HCT116 (cell line): ENCODE results near the gene MYO16. TPM values are rescaled to one million over a fixed set of nuclear protein-coding genes. Genes with fewer than 3 reads are reported as not detected.

Source experiments
- ATAC-seq: fragments of 200-7000 bp; cut with Tn5 transposase; 2 replicates; pipeline ENCODE4 v1.9.1; 2020; ENCODE audit warnings: mild to moderate bottlenecking, moderate library complexity
- BruUV-seq: library from RNA; stranded (reverse); fragments of 400-500 nt; replicated peaks from 2 replicates; lab custom pipeline; 2021; lab: Mats Ljungman, UMichigan
- CTCF ChIA-PET: fragments of 300-600 bp; sonication (Branson Sonifier 250); formaldehyde crosslinking; loops from one replicate; lab custom pipeline; 2021; ENCODE audit warnings: antibody characterized with exemption; lab: Charles Lee
- POLR2A ChIA-PET: fragments of 300-600, 350-600 bp; sonication (Branson Sonifier 250); formaldehyde crosslinking; loops from one replicate; lab custom pipeline; 2021; ENCODE audit warnings: antibody characterized with exemption; lab: Charles Lee
- RAD21 ChIA-PET, 2 experiments: fragments of 300-600 bp; sonication (Branson Sonifier 250); formaldehyde crosslinking; loops; one replicate each; lab custom pipeline; 2023; ENCODE audit warnings: low total read pairs in 2 of 2; ENCODE audit not compliant: uncharacterized antibody in 2 of 2, unreplicated experiment in 2 of 2, low non-redundant PET in 1 of 2; lab: Charles Lee
- DNase-seq: peaks from one replicate; pipeline ENCODE4 v3.0.0-alpha.2; 2010; ENCODE audit warnings: low read depth, low spot score
- H2AFZ ChIP-seq: fragments of 200-600 bp; shearing (Covaris generic), sonication (generic); 2 replicates; pipeline ENCODE4 v1.6.1; 2017; ENCODE audit warnings: low read depth, mixed run types, mixed read lengths, antibody characterized with exemption, low read length; ENCODE audit not compliant: poor library complexity, severe bottlenecking
- H3K27ac ChIP-seq: 2 replicates; pipeline ENCODE4 v1.5.1; 2012; ENCODE audit warnings: low read depth, low read length
- H3K27me3 ChIP-seq: fragments of 200-600 bp; sonication (generic); 2 replicates; pipeline ENCODE4 v1.6.1; 2016; ENCODE audit warnings: mixed run types, low read length, mixed read lengths; ENCODE audit not compliant: insufficient read depth
- H3K36me3 ChIP-seq, 2 experiments: fragments of 200-500 bp in 1 of 2; fragments of 200-600 bp in 1 of 2; sonication (Bioruptor generic) in 1 of 2; sonication (generic) in 1 of 2; 2 replicates each; pipeline versions ENCODE4 v1.5.1 to v1.6.1; 2014 to 2016; ENCODE audit warnings: low read length in 2 of 2, inconsistent platforms in 1 of 2, mixed read lengths in 1 of 2, mixed run types in 1 of 2; ENCODE audit not compliant: insufficient read depth in 2 of 2, control insufficient read depth in 1 of 2
- H3K4me1 ChIP-seq, 2 experiments: fragments of 200-600 bp in 1 of 2; sonication (generic) in 1 of 2; 2 replicates each; pipeline versions ENCODE4 v1.5.1 to v1.6.1; 2012 to 2017; ENCODE audit warnings: low read length in 2 of 2, inconsistent platforms in 1 of 2, mild to moderate bottlenecking in 1 of 2, mixed read lengths in 1 of 2, mixed run types in 1 of 2, moderate library complexity in 1 of 2; ENCODE audit not compliant: insufficient read depth in 2 of 2, control insufficient read depth in 1 of 2
- H3K4me2 ChIP-seq: fragments of 200-600 bp; sonication (generic); 2 replicates; pipeline ENCODE4 v1.6.1; 2017; ENCODE audit warnings: mixed run types, low read length, mixed read lengths
- H3K4me3 ChIP-seq, 2 experiments: fragments of 200-600 bp in 1 of 2; sonication (generic) in 1 of 2; replicated peaks in 1 of 2; 2 replicates each; pipeline ENCODE4 v1.5.1; 2011 to 2016; ENCODE audit warnings: low read length in 2 of 2, control low read depth in 1 of 2, low read depth in 1 of 2, mild to moderate bottlenecking in 1 of 2, mixed read lengths in 1 of 2, mixed run types in 1 of 2
- H3K79me2 ChIP-seq: fragments of 200-600 bp; sonication (generic); 2 replicates; pipeline ENCODE4 v1.6.1; 2017; ENCODE audit warnings: mild to moderate bottlenecking, mixed run types, low read length, moderate library complexity, mixed read lengths; ENCODE audit not compliant: insufficient read depth
- H3K9ac ChIP-seq: fragments of 200-600 bp; sonication (generic); 2 replicates; pipeline ENCODE4 v1.6.1; 2016; ENCODE audit warnings: low read length, mixed read lengths
- H3K9me2 ChIP-seq: fragments of 200-600 bp; sonication (generic), shearing (Covaris generic); 2 replicates; pipeline ENCODE4 v1.6.1; 2017; ENCODE audit warnings: mixed run types, mild to moderate bottlenecking, moderate library complexity; ENCODE audit not compliant: insufficient read depth
- H3K9me3 ChIP-seq, 2 experiments: fragments of 200-500 bp in 1 of 2; fragments of 200-600 bp in 1 of 2; sonication (Bioruptor generic) in 1 of 2; sonication (generic) in 1 of 2; 2 replicates each; pipeline ENCODE4 v1.6.1; 2014 to 2017; ENCODE audit warnings: low read length in 2 of 2, mixed read lengths in 2 of 2, inconsistent platforms in 1 of 2, low read depth in 1 of 2, mild to moderate bottlenecking in 1 of 2, mixed run types in 1 of 2, moderate library complexity in 1 of 2; ENCODE audit not compliant: control insufficient read depth in 1 of 2, insufficient read depth in 1 of 2
- H4K20me1 ChIP-seq: fragments of 200-600 bp; sonication (generic), shearing (Covaris generic); 2 replicates; pipeline ENCODE4 v1.6.1; 2017; ENCODE audit warnings: mixed run types, mild to moderate bottlenecking, moderate library complexity; ENCODE audit not compliant: insufficient read depth
- CBX3 ChIP-seq: IDR thresholded peaks from 2 replicates; pipeline ENCODE4 v1.6.1; 2012; ENCODE audit warnings: low read depth
- CEBPB ChIP-seq: IDR thresholded peaks from 2 replicates; pipeline ENCODE4 v1.6.1; 2012; ENCODE audit warnings: low read depth
- EGR1 ChIP-seq: IDR thresholded peaks from 2 replicates; pipeline ENCODE4 v1.6.1; 2012; ENCODE audit warnings: low read depth
- EZH2phosphoT487 ChIP-seq: fragments of 200-600 bp; IDR thresholded peaks from 2 replicates; pipeline ENCODE4 v1.6.1; 2018; ENCODE audit warnings: antibody characterized with exemption, borderline replicate concordance
- MAX ChIP-seq: IDR thresholded peaks from 2 replicates; pipeline ENCODE4 v1.6.1; 2012
- SIN3A ChIP-seq: IDR thresholded peaks from 2 replicates; pipeline ENCODE4 v1.6.1; 2012; ENCODE audit warnings: low read depth
- TCF7L2 ChIP-seq: IDR thresholded peaks from 2 replicates; pipeline ENCODE4 v1.7.0; 2011; ENCODE audit warnings: borderline replicate concordance, inconsistent platforms; ENCODE audit not compliant: insufficient read depth, insufficient read length; ENCODE audit errors: extremely low read depth
- YY1 ChIP-seq: IDR thresholded peaks from 2 replicates; pipeline ENCODE4 v1.6.1; 2011; ENCODE audit warnings: low read length, low read depth, moderate library complexity, mild to moderate bottlenecking; ENCODE audit not compliant: insufficient replicate concordance; ENCODE audit errors: extremely low read depth
- ZBTB33 ChIP-seq: IDR thresholded peaks from 2 replicates; pipeline ENCODE4 v1.6.1; 2011; ENCODE audit warnings: mild to moderate bottlenecking, low read length, moderate library complexity; ENCODE audit not compliant: insufficient replicate concordance; ENCODE audit errors: extremely low read depth
- intact Hi-C: fragments of 100-400 bp; cut with micrococcal nuclease; formaldehyde crosslinking; loops from 2 replicates; pipeline ENCODE4 v1.10.0; 2022
- total RNA-seq: library from RNA; stranded (reverse); gene quantifications from one replicate; pipeline ENCODE4 v1.2.1, GENCODE V29; 2021; ENCODE audit not compliant: unreplicated experiment
- TF ChIP-seq, protein P1 (sequence below): IDR thresholded peaks from 2 replicates; pipeline ENCODE4 v1.6.1; 2012

The MYO16 gene
- total RNA-seq, 1 experiment from 2014 or later = 0.07 TPM

GRCh38 chr13:108980237-108980636 lies 350.8 kb downstream of the MYO16 start:
- H3K9me3 ChIP-seq = no peaks in the 10 kb centered on the region
- H3K27me3 ChIP-seq = no peaks in the 10 kb centered on the region
- BruUV-seq = no TSS peak
- H4K20me1 ChIP-seq = no peaks in the 10 kb centered on the region
- ATAC-seq (no peak), DNase-seq (no peak)
- H3K4me2 ChIP-seq = no peak overlapping the region
- no peak overlapping the region for H3K27ac ChIP-seq
- H3K36me3 ChIP-seq = no peaks in the 10 kb centered on the region
- no peaks in the 10 kb centered on the region for H3K9me2 ChIP-seq
- CTCF ChIA-PET = interaction anchor here (1.0 kb wide), 1 partner anchor 19 kb away, joined by 3 read pairs; no protein-coding TSS in a partner anchor
- no peak overlapping the region for H2AFZ ChIP-seq
- no peaks in the 10 kb centered on the region for H3K4me1 ChIP-seq
- POLR2A ChIA-PET = no interaction called here
- RAD21 ChIA-PET = no interaction called here
- no peaks in the 10 kb centered on the region for H3K79me2 ChIP-seq
- H3K9ac ChIP-seq = no peak overlapping the region
- TF ChIP-seq CBX3 (no peak), ZBTB33 (no peak)
- no peak overlapping the region for H3K4me3 ChIP-seq
- intact Hi-C loops = no loop called here

GRCh38 chr13:108981407-108981806 lies 352.0 kb downstream of the MYO16 start:
- POLR2A ChIA-PET = no interaction called here
- TF ChIP-seq TCF7L2 = no peak
- no peak for TF ChIP-seq MAX
- TF ChIP-seq CBX3 = no peak
- TF ChIP-seq, protein P1, sequence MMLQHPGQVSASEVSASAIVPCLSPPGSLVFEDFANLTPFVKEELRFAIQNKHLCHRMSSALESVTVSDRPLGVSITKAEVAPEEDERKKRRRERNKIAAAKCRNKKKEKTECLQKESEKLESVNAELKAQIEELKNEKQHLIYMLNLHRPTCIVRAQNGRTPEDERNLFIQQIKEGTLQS = no peak
- TF ChIP-seq EGR1 = no peak
- TF ChIP-seq EZH2phosphoT487 = no peak
- TF ChIP-seq CEBPB = no peak
- TF ChIP-seq YY1 = no peak
- TF ChIP-seq ZBTB33 = no peak
- TF ChIP-seq SIN3A = no peak
- Histone ChIP-seq H3K9ac (no peak overlapping the region), H3K27ac (no peak overlapping the region), H3K27me3 (no peaks in the 10 kb centered on the region), H3K4me1 (no peaks in the 10 kb centered on the region), H4K20me1 (no peaks in the 10 kb centered on the region), H2AFZ (no peak overlapping the region), H3K36me3 (no peaks in the 10 kb centered on the region), H3K9me3 (no peaks in the 10 kb centered on the region), H3K4me2 (no peak overlapping the region), H3K79me2 (no peaks in the 10 kb centered on the region), H3K4me3 (no peak overlapping the region), H3K9me2 (no peaks in the 10 kb centered on the region)
- RAD21 ChIA-PET = no interaction called here
- no peak for DNase-seq
- no TSS peak for BruUV-seq
- CTCF ChIA-PET = no interaction called here
- intact Hi-C loops = no loop called here
- no peak for ATAC-seq
